Measurements from ENCODE around the gene ZNF582.

GRCh38 chr19:56348289-56348877 lies 45.0 kb downstream of the ZNF582 start:
- no peak for TF ChIP-seq CTCF (IDR thresholded peaks at IDR 0.05)
- TF ChIP-seq EZH2 (IDR thresholded peaks at IDR 0.05; ENCODE audit: borderline replicate concordance, insufficient read depth, low read depth, low read length, poor library complexity, severe bottlenecking), result no peak

Measured in B cell (primary cell).